Measurements from ENCODE around the gene ATP10A. TPM values are rescaled to one million over a fixed set of nuclear protein-coding genes. Genes with fewer than 3 reads are reported as not detected.

Gene ATP10A
- total and polyA plus RNA-seq, 2 experiments from 2014 or later: not detected

DNA sequence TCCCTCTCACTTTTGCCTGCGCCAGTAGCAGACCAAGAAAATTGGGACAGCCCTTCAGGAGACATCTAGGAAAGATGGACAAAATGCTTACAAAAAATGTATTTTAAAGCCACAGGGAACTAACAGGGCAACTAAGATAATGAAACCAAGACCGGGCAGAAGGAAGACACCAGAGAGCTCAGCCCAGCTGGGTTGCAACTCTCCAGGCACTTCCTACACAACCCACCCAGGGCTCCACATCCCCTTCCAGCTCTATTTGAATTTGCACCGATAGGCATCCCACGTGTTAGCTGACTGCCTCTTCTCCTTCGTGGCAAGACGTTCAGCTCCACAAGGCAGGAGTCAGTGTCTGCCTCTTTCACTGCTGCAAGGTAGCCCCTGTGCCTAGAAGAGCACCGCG, 6.6 kb upstream of the ATP10A start:
- no peak for DNase-seq (ENCODE audit: low read depth in 1 of 2, low spot score in 1 of 2)
- Histone ChIP-seq H3K27ac (no peak overlapping the region), H3K4me1 (ENCODE audit: low read depth) (no peaks in the 10 kb centered on the region), H3K36me3 (no peaks in the 10 kb centered on the region), H3K9me3 (ENCODE audit: low read depth) (no peaks in the 10 kb centered on the region), H3K4me3 (no peak overlapping the region), H3K27me3 (peaks cover 33% of the 10 kb centered on the region)
- TF ChIP-seq, protein P1, sequence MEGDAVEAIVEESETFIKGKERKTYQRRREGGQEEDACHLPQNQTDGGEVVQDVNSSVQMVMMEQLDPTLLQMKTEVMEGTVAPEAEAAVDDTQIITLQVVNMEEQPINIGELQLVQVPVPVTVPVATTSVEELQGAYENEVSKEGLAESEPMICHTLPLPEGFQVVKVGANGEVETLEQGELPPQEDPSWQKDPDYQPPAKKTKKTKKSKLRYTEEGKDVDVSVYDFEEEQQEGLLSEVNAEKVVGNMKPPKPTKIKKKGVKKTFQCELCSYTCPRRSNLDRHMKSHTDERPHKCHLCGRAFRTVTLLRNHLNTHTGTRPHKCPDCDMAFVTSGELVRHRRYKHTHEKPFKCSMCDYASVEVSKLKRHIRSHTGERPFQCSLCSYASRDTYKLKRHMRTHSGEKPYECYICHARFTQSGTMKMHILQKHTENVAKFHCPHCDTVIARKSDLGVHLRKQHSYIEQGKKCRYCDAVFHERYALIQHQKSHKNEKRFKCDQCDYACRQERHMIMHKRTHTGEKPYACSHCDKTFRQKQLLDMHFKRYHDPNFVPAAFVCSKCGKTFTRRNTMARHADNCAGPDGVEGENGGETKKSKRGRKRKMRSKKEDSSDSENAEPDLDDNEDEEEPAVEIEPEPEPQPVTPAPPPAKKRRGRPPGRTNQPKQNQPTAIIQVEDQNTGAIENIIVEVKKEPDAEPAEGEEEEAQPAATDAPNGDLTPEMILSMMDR (IDR thresholded peaks at IDR 0.05; ENCODE audit: low read depth, low read length): no peak

DNA sequence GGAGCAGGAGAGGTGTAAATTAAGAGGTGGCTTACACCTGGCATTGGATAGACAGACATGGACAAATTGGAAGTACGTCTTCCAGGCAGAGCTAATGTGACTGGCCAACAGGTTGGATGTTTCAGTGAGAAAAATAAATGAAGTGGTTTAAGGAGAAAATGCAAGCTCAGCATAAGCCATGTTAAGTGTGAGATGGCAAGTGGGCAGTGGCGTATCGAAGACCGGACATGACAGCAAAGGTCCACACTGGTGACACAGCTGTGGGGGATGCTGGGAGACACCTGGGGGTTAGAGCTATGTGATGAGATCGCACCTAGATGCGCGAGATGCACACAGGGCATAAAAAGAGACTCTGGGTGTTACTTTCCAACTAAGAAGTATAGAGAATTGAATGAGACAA, 3.7 kb upstream of the ATP10A start:
- DNase-seq (ENCODE audit: low read depth in 1 of 2, low spot score in 1 of 2): no peak
- Histone ChIP-seq H3K27me3 (peaks cover 61% of the 10 kb centered on the region), H3K4me1 (ENCODE audit: low read depth) (no peaks in the 10 kb centered on the region), H3K36me3 (no peaks in the 10 kb centered on the region), H3K27ac (no peak overlapping the region), H3K9me3 (ENCODE audit: low read depth) (no peaks in the 10 kb centered on the region), H3K4me3 (no peak overlapping the region)
- TF ChIP-seq, protein P1 (IDR thresholded peaks at IDR 0.05; ENCODE audit: low read depth, low read length): no peak

DNA sequence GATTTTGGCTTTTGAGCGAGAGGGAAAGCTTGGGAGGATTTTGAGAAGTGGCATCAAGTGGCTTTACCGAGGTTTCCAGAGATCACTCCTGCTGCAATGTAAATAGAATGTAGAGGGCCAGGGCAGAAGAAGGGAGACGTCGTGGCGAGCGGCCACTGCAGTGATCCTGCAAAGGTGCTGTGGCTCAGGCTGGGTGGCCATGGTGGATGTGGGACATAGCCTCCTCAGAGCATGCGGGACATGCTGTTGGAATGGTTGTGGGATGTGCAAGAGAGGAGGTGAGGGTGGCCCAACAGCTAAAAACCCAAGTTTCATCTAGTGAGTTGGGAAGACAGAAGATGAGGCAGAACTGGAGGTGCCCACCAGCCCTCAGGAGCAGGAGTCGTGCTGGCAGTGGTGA, 3.1 kb upstream of the ATP10A start:
- Histone ChIP-seq H3K4me1 (ENCODE audit: low read depth) (no peaks in the 10 kb centered on the region), H3K27me3 (peaks cover 67% of the 10 kb centered on the region), H3K9me3 (ENCODE audit: low read depth) (no peaks in the 10 kb centered on the region), H3K27ac (no peak overlapping the region), H3K4me3 (no peak overlapping the region), H3K36me3 (no peaks in the 10 kb centered on the region)
- DNase-seq (ENCODE audit: low read depth in 1 of 2, low spot score in 1 of 2): no peak
- TF ChIP-seq, protein P1 (IDR thresholded peaks at IDR 0.05; ENCODE audit: low read depth, low read length): no peak

DNA sequence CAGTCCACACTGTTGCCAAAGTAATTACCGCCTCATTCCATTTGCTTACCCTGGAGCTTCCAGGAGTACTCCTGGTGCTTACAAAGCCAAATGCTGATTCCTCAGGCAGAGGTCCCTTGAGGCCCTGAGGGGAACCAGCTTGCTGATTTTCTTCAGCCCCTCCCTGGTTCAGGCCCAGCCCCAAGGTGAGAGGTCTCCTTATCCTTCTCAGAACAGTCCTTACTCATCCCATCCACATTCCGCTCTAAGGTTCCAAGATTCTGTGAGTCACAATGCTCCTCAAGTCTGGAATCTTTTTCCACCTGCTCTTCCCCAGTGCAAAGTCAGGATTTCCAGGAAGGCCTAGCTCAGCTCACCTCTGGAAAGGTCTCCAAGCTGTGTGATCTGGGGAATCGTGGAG, 1.8 kb upstream of the ATP10A start:
- H3K36me3 ChIP-seq: no peaks in the 10 kb centered on the region
- H3K27me3 ChIP-seq: peaks cover 76% of the 10 kb centered on the region
- no peak overlapping the region for H3K27ac ChIP-seq
- no peaks in the 10 kb centered on the region for H3K4me1 ChIP-seq (ENCODE audit: low read depth)
- DNase-seq (ENCODE audit: low read depth in 1 of 2, low spot score in 1 of 2): no peak
- no peak overlapping the region for H3K4me3 ChIP-seq
- H3K9me3 ChIP-seq (ENCODE audit: low read depth): no peaks in the 10 kb centered on the region
- TF ChIP-seq, protein P1 (IDR thresholded peaks at IDR 0.05; ENCODE audit: low read depth, low read length): no peak

DNA sequence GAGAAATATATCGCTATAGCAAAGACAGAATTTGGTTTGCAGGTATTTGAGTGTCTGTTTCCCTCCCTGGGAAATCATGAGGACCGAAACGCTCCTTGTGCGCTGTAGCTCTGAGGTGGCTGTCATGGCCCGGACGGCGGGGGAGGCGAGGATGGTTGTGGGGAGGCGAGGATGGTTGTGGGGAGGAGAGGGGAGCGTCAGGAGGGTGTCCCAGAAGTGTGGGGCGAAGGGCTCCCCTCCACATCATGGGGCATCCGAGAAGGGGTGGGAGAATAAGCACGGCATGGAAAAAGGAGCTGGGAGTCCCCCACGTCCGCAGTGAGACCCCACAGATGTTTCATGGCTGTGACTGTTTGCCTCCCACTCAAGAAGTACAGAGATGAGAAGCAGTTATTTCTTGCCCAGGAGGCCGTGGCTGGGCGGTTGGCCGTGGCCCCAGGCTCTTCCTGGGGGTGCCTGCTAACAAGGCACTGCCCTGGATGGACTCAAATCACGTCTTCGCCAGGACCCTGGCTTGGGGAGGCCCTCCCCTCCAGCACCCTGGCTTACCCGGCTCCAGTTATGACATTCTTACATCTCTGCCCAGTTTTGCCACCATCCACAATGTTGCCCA, 947 bp upstream of the ATP10A start:
- no peak overlapping the region for H3K27ac ChIP-seq
- H3K4me3 ChIP-seq: no peak overlapping the region
- H3K36me3 ChIP-seq: no peaks in the 10 kb centered on the region
- no peaks in the 10 kb centered on the region for H3K4me1 ChIP-seq (ENCODE audit: low read depth)
- H3K9me3 ChIP-seq (ENCODE audit: low read depth): no peaks in the 10 kb centered on the region
- H3K27me3 ChIP-seq: peaks cover 82% of the 10 kb centered on the region
- TF ChIP-seq, protein P1 (IDR thresholded peaks at IDR 0.05; ENCODE audit: low read depth, low read length): no peak
- no peak for DNase-seq (ENCODE audit: low read depth in 1 of 2, low spot score in 1 of 2)
